CD1c-positive myeloid dendritic cell (primary cell): ENCODE results near the gene CST5.
"Not testable (repeated sequence)": the region's sequence is repeated elsewhere in the genome, so short reads cannot be mapped to it uniquely, and the experiment has no call there.

Experiments used
- DNase-seq: peaks from one replicate; pipeline ENCODE4 v3.0.0-alpha.2; 2016; ENCODE audit errors: extremely low spot score

The CST5 gene

DNA sequence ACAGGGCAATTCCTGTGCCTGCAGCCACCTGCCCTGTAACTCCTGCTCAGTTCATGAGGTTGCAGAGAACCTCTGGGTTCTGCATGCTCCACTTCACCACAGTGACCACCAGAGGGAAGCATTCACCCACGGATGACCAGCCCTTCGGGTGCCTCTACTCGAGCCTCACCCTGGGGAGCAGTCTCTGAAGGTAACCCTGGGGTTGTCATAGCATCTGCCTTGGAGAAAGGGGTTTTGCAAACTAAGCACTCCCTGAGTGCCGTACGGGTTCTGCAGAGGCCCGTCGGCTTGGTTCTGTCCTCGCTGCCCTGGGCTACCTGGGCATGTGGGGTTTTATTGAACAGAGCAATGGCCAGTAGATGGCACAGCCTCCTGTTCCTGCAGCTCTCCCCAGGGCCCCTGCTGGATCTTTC lies 10.2 kb upstream of the CST5 start:
- DNase-seq = peak; percentile 46

DNA sequence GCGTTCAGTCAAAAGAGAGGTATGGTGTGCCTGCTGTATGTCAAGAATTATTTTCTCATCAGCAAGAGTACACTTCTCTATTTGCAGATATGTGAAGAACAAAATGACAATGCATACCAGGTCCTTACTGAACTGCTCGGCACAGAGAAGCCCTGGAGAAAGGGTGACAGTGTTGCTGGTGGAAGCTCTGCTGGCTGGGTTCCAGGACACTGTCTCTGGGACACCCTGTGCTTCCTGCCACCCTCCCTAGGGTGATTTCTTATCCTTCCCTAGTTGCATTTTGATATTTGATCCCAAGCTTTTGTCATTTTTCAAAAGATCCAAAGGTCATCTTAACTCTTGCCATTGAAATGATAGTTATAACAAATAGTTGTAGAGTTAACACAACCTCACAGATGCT lies 8.3 kb upstream of the CST5 start:
- DNase-seq = no peak

DNA sequence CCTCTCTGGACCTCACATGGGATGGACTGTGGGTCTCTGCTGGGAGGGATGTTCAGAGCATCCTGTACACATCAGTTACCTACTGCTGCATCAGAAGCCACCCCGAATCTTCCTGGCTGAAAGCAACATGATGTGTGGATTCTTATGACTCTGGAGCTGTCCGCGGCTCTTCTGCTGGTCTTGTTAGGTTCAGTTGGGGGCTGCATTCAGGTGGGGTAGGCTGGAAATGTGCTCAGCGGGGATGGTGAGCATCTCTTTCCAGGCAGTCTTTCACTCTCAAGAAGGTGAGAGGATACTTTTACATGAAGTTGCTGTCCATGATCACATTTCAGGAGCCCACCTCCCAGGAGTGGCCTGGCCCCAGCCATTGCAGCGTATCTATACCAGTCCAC lies 5.2 kb upstream of the CST5 start:
- DNase-seq = no peak

DNA sequence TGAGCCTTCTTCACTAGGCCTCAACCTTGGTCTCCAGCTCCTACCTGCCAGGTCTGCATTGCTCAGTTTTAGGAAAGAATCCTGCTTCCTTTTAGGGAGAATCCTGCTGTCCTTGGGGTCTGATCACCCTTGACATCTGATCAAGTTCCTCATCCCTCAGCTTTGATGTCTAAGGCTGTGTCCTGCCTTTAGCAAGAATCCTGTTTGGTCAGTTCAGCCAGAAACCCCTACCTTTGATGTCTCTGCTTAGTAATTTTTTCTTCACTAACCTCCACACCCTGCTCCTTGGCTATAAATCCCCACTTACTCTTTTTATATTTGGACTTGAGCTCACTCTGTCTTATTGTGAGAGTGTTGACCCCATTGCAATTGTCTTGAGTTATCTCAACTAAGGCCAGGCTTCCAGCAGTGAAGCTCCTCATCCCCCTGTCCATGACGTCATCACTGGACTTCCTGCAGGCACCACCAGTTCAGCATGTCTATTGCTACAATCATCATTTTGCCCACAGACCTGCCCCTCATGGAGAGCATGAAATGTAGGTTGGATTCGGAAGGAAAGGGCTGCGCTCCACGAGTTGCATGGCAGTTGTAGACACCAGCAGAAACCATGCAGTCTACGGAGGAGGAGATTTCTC lies 4.7 kb upstream of the CST5 start:
- no peak for DNase-seq

DNA sequence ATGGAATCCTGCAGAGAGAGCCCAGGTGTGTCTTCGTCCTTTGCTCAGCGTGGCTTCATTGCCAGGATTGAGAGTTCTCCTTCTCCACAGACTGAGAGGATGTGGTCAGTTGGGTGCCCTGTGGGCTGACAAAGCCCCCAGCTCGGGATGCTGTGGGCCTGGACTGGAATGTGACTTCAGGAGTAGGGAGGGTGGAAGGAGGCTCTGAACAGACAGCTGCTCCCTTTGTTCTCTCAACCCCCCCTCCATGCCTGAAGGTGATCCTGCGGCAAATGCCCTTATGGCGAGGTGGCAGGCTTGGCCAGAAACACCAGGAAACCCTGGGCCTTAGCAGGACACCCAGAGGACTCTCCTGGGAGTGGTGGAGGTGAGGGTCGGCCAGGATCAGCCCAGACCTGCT lies 1.8 kb upstream of the CST5 start:
- DNase-seq = no peak

DNA sequence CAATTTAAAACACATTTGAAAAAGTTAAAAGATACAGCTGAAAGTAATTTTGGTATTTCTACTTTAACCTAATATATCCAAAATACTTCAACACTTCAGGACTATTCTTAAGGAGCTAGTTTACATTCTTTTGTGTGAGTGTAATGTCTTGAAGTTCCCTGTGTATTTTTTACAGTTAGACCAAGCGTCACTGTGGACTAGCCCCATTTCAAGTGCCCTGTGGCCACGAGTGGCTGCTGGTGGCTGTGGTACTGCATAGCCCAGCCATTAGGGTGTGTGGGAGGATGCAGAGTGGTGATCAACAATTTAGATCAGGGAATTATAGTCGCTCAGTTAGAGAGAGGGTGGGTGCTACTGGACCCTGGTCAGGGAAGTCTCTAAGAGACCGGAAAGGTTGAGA lies 869 bp upstream of the CST5 start:
- DNase-seq = no peak

DNA sequence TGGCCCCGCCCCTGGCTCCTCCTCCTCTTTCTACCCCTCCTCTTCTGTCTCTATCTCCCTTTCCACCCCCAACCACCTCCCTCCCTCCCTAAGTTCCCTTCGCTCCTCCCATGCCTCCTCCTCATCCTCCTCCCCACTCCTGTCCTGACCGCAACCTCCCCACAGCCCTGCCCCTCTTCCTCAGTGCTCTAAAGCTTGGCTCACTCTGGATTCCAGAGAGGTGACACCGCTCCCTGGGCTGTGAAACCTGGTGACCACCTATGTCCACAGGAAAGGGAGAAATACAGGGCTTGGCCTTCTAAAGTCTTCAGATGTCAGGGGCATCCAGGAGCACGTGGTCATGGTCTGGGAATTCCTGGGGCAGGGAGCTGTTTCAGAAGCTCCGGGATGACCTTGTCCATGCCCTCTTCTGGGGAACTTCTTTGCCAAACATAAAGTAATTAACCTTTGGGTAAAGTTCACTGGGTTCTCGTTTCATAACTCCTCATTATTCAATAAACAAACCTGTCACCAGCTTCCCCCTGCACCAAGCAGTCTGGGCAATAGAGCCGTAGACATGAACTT lies 345 bp upstream of the CST5 start:
- DNase-seq = no peak

DNA sequence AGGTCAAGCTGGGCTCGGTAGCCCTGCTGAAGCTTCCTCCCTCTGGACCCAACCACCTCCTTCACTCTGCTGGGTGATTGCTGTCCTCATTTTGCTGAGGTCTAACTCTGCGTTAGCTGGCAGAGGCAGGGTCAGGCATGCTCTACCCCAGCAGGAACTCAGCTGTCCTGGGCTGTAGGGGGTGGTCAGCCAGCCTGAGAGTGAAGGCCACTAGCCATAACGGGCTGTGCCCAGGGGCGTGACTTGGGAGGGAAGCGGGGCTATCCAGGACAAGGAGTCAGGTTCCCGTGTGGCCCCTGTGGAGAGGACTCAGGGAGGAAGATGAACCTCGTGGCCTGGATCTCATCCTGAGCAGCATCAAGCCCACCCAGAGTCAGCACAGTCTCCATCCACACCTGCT lies 761 bp downstream of the CST5 start:
- no peak for DNase-seq

DNA sequence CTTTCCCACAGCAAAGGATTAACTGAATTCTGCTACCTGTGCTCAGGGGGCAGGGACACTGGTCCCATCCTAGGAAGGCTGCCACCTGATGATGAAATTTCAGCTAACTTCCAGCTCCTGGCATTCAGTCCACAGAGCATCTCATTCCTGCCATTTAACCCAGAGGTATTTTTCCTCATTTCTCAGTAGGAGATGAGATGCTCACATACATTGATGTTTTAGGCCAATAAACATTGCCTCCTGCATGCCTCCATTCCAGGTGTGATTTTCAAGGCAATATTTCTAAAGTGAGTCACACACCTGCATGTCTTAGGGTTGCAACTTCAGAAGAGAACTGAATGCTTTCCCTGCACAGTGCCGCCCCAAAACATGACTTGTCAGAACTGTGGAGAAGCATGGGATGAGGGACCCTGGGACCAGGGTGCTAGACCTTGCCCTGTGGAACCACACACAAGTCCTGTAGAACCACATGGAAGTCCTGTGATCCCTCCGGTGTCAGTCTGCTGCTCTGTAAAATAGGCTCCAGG lies 1.5 kb downstream of the CST5 start:
- not testable (repeated sequence) for DNase-seq

DNA sequence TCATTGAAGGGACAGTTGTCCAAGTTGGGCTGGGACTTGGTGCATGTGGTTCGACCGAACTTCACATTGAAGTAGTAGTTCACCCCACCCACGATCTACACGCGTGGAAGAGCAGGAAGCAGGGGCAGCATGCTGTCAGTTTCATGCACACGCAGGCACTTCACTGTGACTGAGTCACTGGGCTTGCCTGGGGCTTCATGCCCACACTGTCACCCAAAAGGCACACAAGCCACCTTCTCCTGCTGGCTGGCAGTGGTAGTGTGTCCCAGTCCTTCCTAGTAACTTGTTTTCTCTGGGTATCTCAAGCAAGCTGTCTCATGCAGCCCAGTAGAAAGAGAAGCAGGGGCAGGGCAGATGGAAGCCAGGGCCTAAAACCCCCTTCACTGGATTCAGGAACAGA lies 2.0 kb downstream of the CST5 start:
- no peak for DNase-seq

DNA sequence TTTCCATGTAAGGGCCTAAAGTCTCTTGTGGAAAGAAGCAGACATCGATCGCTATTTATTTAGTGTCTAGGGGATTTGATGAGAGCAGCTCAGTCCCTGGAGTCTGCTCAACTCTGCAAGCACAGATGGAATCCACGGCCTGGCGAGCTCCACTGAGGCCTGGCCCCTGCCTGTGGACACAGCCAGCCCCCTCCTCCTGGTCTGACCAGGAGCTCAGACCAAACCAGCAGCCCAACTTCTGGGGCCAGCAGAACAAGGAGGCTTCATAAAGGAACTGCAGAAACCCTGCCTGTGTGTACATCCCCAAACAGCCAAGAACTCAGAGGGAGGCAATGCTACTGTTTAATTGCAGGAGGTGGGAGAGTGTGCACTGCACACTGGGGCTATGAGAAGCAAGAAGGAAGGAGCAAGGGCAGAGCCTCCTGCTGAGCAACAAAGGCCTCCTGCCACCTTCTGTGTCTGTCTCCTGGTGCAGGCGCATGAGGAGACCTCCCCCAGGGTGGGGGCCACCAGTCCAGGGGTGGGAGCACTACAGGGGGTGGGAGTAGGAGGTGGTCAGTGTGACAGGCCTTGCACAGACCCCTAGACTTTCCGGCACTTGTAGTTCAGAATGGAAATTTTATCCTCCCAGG lies 3.8 kb downstream of the CST5 start:
- no peak for DNase-seq

DNA sequence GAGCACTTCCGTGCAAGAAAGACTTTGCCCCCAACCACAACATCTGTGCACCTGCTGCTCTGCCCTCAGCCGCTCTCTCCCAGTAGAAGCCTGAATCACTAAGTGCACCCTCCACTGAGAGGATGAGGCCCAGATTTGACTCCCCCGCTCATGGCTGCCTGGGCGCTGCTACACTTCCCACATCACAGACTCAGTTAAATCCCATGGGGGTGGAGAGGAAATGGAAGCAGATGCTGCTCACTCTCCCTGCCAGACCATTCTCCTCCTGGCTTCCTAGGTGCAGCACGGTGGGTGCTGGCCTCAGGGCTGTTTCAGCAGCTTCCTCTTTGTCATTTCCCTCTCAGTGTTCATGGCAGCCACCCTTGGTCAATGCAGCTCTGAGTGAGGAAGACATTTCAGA lies 4.8 kb downstream of the CST5 start:
- DNase-seq = no peak

DNA sequence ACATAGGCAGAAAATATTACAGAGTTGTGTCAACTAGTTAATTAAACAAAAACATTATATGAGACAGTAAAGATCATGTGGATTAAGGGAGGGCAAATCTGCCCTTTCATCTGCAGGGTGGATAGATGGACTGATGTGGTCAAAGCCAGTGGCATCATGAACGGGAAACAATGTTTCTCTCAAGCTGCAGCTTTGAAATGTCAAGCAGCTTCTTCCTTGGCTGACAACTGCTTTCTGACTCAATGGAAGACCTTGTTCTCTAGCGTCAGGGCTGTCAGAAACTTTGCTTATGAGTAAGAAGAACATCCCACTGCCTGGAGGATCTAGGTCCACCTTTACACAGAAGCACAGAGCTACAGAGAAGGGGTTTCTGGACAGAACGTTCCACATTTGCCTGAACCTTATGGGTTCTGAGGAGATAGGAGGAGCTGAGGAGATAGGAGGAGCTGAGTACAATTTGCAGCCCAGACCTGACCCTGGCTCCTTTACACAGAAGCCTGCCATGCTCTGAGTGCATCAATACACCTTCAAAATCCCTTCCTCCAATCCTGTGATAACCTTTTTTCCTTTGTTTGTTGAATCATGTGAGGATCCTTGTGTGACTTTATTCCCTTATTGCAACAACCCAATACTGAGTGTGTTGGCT lies 6.1 kb downstream of the CST5 start:
- DNase-seq = no peak

DNA sequence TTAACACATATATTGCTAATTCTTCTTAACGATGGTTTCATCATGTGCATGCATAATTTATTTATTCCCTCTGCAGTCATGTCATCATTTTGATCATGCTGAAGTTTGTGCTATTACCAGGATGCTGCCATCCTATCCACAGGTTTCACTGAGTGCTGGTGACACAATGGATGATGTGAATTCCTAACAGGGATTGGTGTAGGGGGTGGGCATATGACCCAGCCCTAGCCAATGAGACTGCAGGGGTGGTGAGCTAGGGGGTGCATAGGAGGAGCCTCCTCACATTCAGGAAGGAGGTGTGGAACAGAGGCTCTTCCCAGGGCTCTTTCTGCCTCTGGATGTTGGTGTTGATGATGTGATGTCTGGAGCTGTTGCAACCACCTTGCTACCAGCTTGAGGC lies 7.5 kb downstream of the CST5 start:
- DNase-seq = no peak

DNA sequence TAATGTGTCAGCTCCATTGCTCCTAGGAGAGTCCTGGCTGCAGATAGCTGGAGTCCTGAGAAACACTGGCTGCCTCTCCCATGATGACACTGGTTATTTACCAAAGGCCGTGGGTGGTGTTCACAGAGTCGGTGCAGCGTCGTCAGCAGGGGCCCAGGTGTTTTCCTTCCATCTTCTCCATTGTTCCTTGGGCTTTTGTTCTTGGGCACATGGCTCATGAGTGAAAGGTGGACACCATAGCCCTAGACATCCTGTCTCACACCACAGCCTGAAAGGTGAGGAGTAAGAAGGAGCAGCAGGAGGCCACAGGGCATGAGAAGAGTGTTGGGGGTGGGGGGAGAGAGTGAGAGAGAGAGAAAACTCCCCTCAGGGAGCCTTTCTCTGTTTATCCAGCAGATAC lies 9.1 kb downstream of the CST5 start:
- no peak for DNase-seq

DNA sequence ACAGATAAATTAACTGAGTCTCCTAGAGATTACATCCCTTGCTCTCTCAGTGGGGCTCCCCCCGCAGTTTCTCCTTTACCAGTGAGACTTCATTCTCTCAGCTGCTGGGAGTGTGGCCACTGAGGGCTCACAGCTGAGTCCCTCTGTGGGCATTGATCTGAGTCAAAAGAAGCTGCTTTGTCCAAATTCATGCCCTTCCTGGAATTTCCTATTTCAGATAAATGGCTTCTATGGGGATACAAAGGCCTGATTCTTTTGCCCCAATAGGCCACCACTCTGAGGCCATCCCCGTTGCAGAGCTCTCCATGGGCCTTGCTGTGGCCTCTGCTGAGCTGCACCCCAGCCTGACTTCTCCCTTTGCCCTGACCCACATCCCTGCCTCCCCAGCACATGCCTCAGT lies 10.0 kb downstream of the CST5 start:
- no peak for DNase-seq

DNA sequence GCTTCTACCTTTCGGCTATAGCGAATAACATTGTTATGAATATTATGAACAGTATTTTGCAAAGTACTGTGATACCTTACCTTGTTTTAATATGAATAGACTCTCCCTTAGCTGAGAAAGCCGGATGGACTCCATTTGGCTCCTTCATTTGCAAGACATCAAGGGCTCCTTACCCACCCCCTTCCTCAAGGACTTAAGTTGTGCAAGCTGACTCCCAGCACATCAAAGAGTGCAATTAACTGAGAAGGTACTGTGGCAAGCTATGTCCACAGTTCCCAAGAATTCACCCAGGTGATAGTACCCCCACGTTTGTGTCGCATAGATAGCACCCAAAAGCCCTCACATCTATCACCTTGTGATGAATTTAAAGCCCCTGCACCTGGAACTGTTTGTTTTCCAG lies 11.2 kb downstream of the CST5 start:
- no peak for DNase-seq

DNA sequence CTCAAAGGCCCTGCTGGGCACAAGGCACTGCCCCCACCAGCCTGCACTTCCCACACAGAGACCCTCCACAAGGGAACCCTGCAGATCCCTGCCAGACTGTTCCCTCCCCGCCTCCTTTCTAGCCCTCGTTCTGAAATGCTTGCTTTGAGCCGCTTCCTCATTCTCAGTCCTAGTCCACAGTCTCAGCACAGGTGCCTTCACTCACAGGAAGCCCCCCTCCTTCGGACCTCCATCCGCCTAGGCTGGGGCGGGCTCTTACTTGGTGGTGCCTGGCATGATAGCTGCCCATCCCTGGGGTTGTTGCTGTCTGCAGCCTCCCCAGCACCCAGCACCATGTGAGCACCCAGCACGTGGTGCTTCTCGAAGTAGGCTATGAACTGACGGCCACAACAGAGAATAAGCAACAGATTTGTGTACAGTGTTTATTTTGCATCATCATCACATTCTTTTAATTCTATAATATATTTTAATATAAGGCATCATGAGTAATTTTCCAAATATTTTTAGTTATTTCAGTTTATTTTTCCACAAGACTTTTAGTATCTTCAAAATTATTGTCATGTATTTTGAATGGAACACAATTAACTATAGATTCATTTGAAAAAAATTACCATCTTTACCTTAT lies 12.3 kb downstream of the CST5 start:
- DNase-seq = no peak

DNA sequence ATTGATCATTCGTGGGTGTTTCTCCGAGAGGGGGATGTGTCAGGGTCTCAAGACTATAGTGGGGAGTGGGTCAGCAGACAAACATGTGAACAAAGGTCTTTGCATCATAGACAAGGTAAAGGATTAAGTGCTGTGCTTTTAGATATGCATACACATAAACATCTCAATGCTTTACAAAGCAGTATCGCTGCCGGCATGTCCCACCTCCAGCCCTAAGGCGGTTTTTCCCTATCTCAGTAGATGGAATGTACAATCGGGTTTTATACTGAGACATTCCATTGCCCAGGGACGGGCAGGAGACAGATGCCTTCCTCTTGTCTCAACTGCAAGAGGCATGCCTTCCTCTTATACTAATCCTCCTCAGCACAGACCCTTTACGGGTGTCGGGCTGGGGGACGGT lies 18.8 kb downstream of the CST5 start:
- DNase-seq = not testable (repeated sequence)

DNA sequence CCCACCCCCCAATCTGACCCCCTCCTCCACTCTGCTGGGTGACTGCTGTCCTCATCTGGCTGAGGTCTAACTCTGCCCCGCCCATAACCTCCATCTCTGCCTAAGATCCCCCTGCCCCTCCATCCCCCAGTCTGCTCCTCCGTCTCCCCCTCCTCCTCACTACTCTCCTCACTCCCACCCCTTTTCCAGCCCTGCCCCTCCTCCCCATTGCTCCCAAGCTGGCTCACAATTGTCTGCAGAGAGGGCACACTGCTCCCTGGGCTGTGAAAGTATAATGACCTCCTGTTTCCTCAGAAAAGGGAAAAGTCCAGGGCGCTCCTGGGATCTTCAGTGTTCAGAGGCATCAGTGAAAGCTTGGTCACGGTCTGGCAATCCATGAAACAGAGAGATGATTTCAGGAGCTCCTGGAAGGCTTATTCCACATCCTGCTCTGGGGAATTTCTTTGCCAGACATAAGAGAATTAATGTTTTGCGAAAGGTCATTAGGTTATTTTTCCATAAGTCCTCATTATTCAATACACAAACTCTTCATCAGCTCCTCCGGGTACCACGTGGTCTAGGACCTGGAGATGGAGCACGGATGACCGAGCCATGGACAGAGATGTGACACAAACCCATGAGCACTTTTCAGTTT lies 21.5 kb downstream of the CST5 start:
- no peak for DNase-seq

DNA sequence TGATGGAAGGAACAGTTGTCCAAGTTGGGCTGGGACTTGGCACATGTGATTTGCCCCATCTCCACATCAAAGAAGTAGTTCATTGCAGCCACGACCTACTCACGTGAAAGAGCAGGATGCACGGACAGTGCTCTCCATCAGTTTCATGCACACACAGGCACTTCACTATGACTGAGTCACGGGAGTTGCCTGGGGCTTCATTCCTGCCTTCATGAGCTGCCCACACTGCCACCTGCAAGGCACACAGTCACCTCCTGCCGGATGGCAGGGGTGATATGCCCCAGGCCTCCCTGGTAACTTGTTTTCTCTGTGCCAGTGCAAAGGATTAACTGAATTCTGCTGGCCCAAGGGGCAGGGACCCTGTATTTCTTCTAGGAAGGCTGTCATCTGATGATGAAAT lies 22.8 kb downstream of the CST5 start:
- no peak for DNase-seq

DNA sequence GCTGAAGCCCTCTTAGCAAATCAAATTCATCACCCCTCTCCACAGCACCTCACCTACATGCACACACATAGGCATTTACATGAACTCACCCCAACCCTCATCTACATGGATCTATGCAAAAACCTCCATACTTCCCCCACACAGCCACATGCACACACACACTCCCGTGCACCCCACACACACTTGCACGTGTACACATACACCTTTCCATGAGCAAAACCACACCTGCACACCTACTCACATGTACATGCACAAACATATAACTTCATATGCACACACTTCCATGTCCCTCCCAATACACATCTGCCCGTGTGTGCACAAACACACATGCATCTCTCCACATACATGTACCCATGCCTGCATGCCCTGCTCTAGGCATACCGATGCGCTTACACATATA lies 23.3 kb downstream of the CST5 start:
- DNase-seq = no peak
